NCI-H526 treated with DMSO at 0.1 percent for 48 hours (cell line): ENCODE results near the gene SCARB1.

Source experiments
- DNase-seq: peaks from one replicate; lab custom pipeline; 2025; lab: John Stamatoyannopoulos, UW

SCARB1 gene

GRCh38 chr12:124730455-124730932 is 133.2 kb downstream of the SCARB1 start:
- DNase-seq, result no peak

GRCh38 chr12:124727922-124728321 is 135.7 kb downstream of the SCARB1 start:
- DNase-seq, result no peak

GRCh38 chr12:124727264-124727800 is 136.3 kb downstream of the SCARB1 start:
- DNase-seq, result no peak
